ENCODE results near the gene KRTAP10-8.

DNA sequence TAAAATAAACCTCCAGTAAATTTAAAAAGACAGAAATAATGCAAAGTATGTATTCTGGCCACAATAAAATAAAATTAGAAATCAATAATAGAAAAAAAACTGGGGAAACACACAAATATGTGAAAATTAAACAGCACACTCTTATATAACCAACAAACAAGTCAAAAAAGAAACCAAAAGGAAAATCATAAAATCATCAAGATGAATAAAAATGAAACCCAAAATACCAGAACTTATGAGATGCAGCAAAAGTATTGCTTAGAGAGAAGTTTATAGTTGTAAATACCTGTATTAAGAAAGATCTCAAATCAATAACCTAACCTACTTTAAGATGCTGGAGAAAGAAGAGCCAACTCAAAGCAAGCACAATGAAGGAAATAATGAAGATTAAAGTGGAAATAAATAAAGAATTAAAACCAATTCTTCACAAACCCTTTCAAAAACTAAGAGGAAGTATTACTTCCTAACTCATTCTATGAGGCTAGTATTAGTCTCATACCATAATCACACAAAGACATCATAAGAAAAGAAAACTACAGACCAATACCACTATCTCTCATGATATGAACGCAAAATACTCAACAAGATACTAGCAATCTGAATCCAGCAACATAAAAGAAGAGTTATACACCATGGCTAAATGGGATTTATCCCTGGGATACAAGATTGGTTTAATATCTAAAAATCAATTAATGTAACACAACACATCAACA lies 46.8 kb upstream of the KRTAP10-8 start:
- no peak for TF ChIP-seq EZH2 (IDR thresholded peaks at IDR 0.05)
- TF ChIP-seq, protein P1, sequence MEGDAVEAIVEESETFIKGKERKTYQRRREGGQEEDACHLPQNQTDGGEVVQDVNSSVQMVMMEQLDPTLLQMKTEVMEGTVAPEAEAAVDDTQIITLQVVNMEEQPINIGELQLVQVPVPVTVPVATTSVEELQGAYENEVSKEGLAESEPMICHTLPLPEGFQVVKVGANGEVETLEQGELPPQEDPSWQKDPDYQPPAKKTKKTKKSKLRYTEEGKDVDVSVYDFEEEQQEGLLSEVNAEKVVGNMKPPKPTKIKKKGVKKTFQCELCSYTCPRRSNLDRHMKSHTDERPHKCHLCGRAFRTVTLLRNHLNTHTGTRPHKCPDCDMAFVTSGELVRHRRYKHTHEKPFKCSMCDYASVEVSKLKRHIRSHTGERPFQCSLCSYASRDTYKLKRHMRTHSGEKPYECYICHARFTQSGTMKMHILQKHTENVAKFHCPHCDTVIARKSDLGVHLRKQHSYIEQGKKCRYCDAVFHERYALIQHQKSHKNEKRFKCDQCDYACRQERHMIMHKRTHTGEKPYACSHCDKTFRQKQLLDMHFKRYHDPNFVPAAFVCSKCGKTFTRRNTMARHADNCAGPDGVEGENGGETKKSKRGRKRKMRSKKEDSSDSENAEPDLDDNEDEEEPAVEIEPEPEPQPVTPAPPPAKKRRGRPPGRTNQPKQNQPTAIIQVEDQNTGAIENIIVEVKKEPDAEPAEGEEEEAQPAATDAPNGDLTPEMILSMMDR (IDR thresholded peaks at IDR 0.05) = no peak
- no peak for TF ChIP-seq EZH2phosphoT487 (IDR thresholded peaks at IDR 0.05)
